ENCODE data around the gene SLC17A6. TPM values are rescaled to one million over a fixed set of nuclear protein-coding genes. Genes with fewer than 3 reads are reported as not detected.

The SLC17A6 gene
- total RNA-seq, result not detected

DNA sequence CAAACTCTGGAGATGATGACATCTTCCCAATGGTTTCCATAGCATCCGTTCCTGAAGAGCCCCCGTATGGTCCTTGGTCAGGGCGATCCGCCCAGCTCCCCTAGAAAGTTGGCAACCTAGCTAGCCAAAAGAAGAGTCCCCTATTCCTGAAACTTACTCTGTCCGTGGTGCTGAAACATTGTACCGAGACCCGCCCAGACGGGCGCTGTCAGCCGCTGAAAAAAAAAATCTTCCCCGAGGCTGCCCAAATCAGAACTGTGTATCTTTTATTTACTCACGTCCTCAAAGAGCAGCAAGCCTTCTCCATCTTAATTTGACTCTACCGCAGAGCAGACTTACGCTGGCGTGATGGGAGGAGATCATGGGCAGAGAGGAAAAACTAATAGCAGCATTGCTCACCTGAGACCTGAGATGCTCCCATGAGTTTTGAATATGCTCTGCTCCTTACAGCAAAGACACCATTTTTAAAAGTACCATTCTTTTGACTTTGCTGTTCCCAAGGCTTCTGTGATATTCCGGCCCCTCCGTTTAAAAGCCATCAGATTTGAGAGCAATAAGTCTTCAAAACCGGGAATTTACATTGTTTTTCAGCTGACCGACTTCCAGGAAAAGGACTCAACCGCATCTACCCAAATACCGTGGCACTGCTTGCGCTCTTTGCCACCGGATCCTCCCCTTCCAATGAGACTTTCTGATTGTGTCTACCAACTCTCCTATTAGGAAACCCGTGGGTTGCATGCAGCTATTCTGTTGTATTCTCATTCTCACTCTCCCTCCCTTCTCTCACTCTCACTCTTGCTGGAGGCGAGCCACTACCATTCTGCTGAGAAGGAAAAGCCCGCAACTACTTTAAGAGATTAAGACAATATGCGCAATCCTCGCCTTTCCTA lies at the start of gene SLC17A6:
Gene SLC17A6, plus strand, starts transcription at position 786 of the 890 bp plus-strand sequence. CDS start 153 bp downstream, outside the sequence.
- no peaks in the 10 kb centered on the region for H3K4me1 ChIP-seq (ENCODE audit: control insufficient read depth in 1 of 2, low read depth in 2 of 2)
- ATAC-seq (ENCODE audit: insufficient number of reproducible peaks, low FRiP score, low read depth), result no peak
- H3K9me3 ChIP-seq, result no peaks in the 10 kb centered on the region
- TF ChIP-seq CTCF (IDR thresholded peaks at IDR 0.05), result no peak
- H3K27me3 ChIP-seq (replicated peaks; ENCODE audit: insufficient read depth), result peaks cover 7% of the 10 kb centered on the region
- no peak within 1 kb of the TSS for H3K27ac ChIP-seq
- no peaks in the 10 kb centered on the region for H3K36me3 ChIP-seq
- DNase-seq (ENCODE audit: low spot score), result no peak
- H3K4me3 ChIP-seq, result no peak within 1 kb of the TSS

GRCh38 chr11:22302368-22302767 lies 35.8 kb upstream of the SLC17A6 start:
- H3K27me3 ChIP-seq (replicated peaks; ENCODE audit: insufficient read depth), result no peaks in the 10 kb centered on the region
- H3K9me3 ChIP-seq, result no peaks in the 10 kb centered on the region
- no peak overlapping the region for H3K4me3 ChIP-seq
- no peak for ATAC-seq (ENCODE audit: insufficient number of reproducible peaks, low FRiP score, low read depth)
- H3K27ac ChIP-seq, result no peak overlapping the region
- DNase-seq (ENCODE audit: low spot score), result no peak
- TF ChIP-seq CTCF (IDR thresholded peaks at IDR 0.05), result no peak
- no peaks in the 10 kb centered on the region for H3K4me1 ChIP-seq (ENCODE audit: control insufficient read depth in 1 of 2, low read depth in 2 of 2)
- no peaks in the 10 kb centered on the region for H3K36me3 ChIP-seq

DNA sequence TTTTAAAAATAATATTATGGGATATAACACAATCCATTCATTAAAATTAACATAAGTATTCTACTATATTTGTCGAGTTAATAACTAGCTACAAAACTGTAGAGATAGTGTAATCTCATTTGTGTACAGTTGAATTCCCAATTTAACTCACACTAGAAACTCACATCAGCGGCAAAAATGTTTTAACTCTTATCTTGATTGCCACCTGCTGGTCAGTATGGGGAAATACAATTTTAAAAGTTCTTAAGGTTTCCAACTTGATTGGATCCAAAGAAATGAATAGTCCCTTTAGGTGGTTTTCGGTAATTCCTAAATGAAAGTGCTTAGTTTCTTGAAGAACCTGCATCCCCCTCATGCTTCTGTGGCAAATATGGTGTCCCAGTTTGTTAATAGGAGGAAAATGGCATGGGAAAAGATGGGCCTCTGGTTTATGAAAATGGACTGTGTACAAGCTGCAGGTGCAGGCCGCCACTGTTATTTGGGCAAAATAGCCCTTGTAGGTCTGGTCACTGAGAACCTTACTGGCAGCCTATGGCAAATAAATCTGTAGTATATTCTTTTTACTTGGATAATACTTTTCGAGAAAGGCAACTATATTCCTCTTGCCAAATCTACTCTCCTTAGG lies 33.7 kb upstream of the SLC17A6 start:
- Histone ChIP-seq H3K27me3 (replicated peaks; ENCODE audit: insufficient read depth) (no peaks in the 10 kb centered on the region), H3K4me3 (no peak overlapping the region), H3K4me1 (ENCODE audit: control insufficient read depth in 1 of 2, low read depth in 2 of 2) (no peaks in the 10 kb centered on the region), H3K36me3 (no peaks in the 10 kb centered on the region), H3K27ac (no peak overlapping the region), H3K9me3 (no peaks in the 10 kb centered on the region)
- ATAC-seq (ENCODE audit: insufficient number of reproducible peaks, low FRiP score, low read depth) (no peak), DNase-seq (ENCODE audit: low spot score) (no peak)
- peak; percentile 63 for TF ChIP-seq CTCF (IDR thresholded peaks at IDR 0.05)

- H3K27ac ChIP-seq, result no peak overlapping the region
- no peaks in the 10 kb centered on the region for H3K27me3 ChIP-seq (replicated peaks; ENCODE audit: insufficient read depth)
- H3K36me3 ChIP-seq, result no peaks in the 10 kb centered on the region
- H3K4me3 ChIP-seq, result no peak overlapping the region
- DNase-seq (ENCODE audit: low spot score) (no peak), ATAC-seq (ENCODE audit: insufficient number of reproducible peaks, low FRiP score, low read depth) (no peak)
- no peak for TF ChIP-seq CTCF (IDR thresholded peaks at IDR 0.05)
- no peaks in the 10 kb centered on the region for H3K4me1 ChIP-seq (ENCODE audit: control insufficient read depth in 1 of 2, low read depth in 2 of 2)
- H3K9me3 ChIP-seq, result no peaks in the 10 kb centered on the region
These were observed 20.5 kb upstream of the SLC17A6 start for GRCh38 chr11:22317656-22318055.

- Histone ChIP-seq H3K36me3 (no peaks in the 10 kb centered on the region), H3K9me3 (no peaks in the 10 kb centered on the region), H3K4me1 (ENCODE audit: control insufficient read depth in 1 of 2, low read depth in 2 of 2) (no peaks in the 10 kb centered on the region), H3K27ac (no peak overlapping the region), H3K27me3 (replicated peaks; ENCODE audit: insufficient read depth) (no peaks in the 10 kb centered on the region), H3K4me3 (no peak overlapping the region)
- TF ChIP-seq CTCF (IDR thresholded peaks at IDR 0.05), result no peak
- ATAC-seq (ENCODE audit: insufficient number of reproducible peaks, low FRiP score, low read depth) (no peak), DNase-seq (ENCODE audit: low spot score) (no peak)
These were observed 6.4 kb upstream of the SLC17A6 start for GRCh38 chr11:22331771-22332170.

Measured in thoracic aorta (tissue), 2 donors.